ENCODE data around the gene SNTG2. TPM values are rescaled to one million over a fixed set of nuclear protein-coding genes. Genes with fewer than 3 reads are reported as not detected.

SNTG2 gene
- total RNA-seq, 1 experiment from 2014 or later: 20.5 TPM

- POLR2A ChIA-PET: no interaction called here
- Mint-ChIP-seq H3K27ac (no peak overlapping the region), H3K4me1 (peaks cover 57% of the 10 kb centered on the region), H3K36me3 (peaks cover 46% of the 10 kb centered on the region), H3K27me3 (ENCODE audit: low read depth) (peaks cover 8% of the 10 kb centered on the region), H3K9me3 (peaks cover 50% of the 10 kb centered on the region), H3K4me3 (no peak overlapping the region)
- CTCF ChIA-PET: no interaction called here
- DNase-seq (ENCODE audit: low spot score) (no peak), ATAC-seq (no peak)
- TF ChIP-seq FOXJ3 (CRISPR knock-in tag; IDR thresholded peaks at IDR 0.05; ENCODE audit: borderline replicate concordance) (no peak), ZNF425 (CRISPR knock-in tag; conservative IDR thresholded peaks at IDR 0.05) (no peak), MLX (CRISPR knock-in tag; IDR thresholded peaks at IDR 0.05) (no peak), MXD4 (CRISPR knock-in tag; IDR thresholded peaks at IDR 0.05; ENCODE audit: borderline replicate concordance) (no peak), ATF2 (CRISPR knock-in tag; IDR thresholded peaks at IDR 0.05; ENCODE audit: borderline replicate concordance, low read depth) (no peak), TEAD4 (CRISPR knock-in tag; IDR thresholded peaks at IDR 0.05) (no peak), ZNF396 (CRISPR knock-in tag; IDR thresholded peaks at IDR 0.05; ENCODE audit: borderline replicate concordance) (no peak), ZNF317 (CRISPR knock-in tag; IDR thresholded peaks at IDR 0.05; ENCODE audit: borderline replicate concordance, low read depth) (no peak), SP1 (CRISPR knock-in tag; conservative IDR thresholded peaks at IDR 0.05) (no peak), JAZF1 (CRISPR knock-in tag; IDR thresholded peaks at IDR 0.05) (no peak), E2F1 (CRISPR knock-in tag; IDR thresholded peaks at IDR 0.05) (no peak), KAT7 (CRISPR knock-in tag; IDR thresholded peaks at IDR 0.05; ENCODE audit: borderline replicate concordance) (no peak)
Observed at GRCh38 chr2:1049691-1050090, 99.0 kb downstream of the SNTG2 start.

GRCh38 chr2:1051075-1051474, 100.4 kb downstream of the SNTG2 start:
- peaks cover 58% of the 10 kb centered on the region for H3K4me1 Mint-ChIP-seq
- POLR2A ChIA-PET: no interaction called here
- CTCF ChIA-PET: interaction anchor here (0.6 to 1.3 kb wide), 10 partner anchors 15 to 688 kb away, joined by 3 to 4 read pairs (median 3); partner anchors contain the start of gene SNTG2

More at GRCh38 chr2:1051075-1051474, 100.4 kb downstream of the SNTG2 start:
- H3K27me3 Mint-ChIP-seq (ENCODE audit: low read depth): peaks cover 8% of the 10 kb centered on the region
- peak; percentile 86 for ATAC-seq
- DNase-seq (ENCODE audit: low spot score): no peak
- peaks cover 47% of the 10 kb centered on the region for H3K36me3 Mint-ChIP-seq
- H3K27ac Mint-ChIP-seq: no peak overlapping the region
- TF ChIP-seq ETV6 (CRISPR knock-in tag; IDR thresholded peaks at IDR 0.05): peak; percentile 71
- TF ChIP-seq E2F1 (CRISPR knock-in tag; IDR thresholded peaks at IDR 0.05): no peak
- TF ChIP-seq EMX1 (CRISPR knock-in tag; IDR thresholded peaks at IDR 0.05): no peak
- no peak for TF ChIP-seq FOXJ3 (CRISPR knock-in tag; IDR thresholded peaks at IDR 0.05; ENCODE audit: borderline replicate concordance)
- TF ChIP-seq PRDM15 (CRISPR knock-in tag; IDR thresholded peaks at IDR 0.05): no peak
- TF ChIP-seq ZNF138 (CRISPR knock-in tag; conservative IDR thresholded peaks at IDR 0.05): no peak
- TF ChIP-seq NFYB (CRISPR knock-in tag; conservative IDR thresholded peaks at IDR 0.05; ENCODE audit: low read depth): no peak
- no peak for TF ChIP-seq ZNF425 (CRISPR knock-in tag; conservative IDR thresholded peaks at IDR 0.05)
- H3K4me3 Mint-ChIP-seq: no peak overlapping the region
- peaks cover 42% of the 10 kb centered on the region for H3K9me3 Mint-ChIP-seq
